ENCODE measurements around the gene EPS8L3. TPM values are rescaled to one million over a fixed set of nuclear protein-coding genes. Genes with fewer than 3 reads are reported as not detected.

EPS8L3 gene
- total and polyA plus RNA-seq, 2 of the 8 experiments (the other 6 are each of a cell fraction or from before 2014, with no cell fraction given), result not detected

DNA sequence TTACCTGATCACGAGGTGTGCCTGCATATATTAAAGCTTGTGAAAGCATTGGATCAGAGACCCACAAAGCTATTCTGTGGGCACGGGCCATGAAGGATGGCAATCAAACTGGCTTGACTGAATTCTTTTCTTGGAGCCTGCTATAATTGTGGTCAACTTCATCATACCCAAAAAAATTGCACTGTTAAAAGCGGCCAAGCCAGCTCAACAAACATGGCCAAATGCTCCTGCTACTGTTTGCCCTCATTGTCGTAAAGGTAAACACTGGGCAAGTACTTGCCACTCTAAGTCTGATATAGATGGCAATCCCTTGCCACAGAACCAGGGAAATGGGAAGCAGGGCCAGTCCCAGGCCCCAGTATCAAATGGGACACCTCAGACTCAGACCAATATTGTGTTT is 58.3 kb downstream of the EPS8L3 start (continued):
- TF ChIP-seq EGR1 (IDR thresholded peaks at IDR 0.05; ENCODE audit: borderline replicate concordance, low read depth, low read length) (no peak), MAX (IDR thresholded peaks at IDR 0.05) (no peak), KDM5A (IDR thresholded peaks at IDR 0.05; ENCODE audit: low read length) (no peak), SIN3A (conservative IDR thresholded peaks at IDR 0.05 in 1 of 2, IDR thresholded peaks at IDR 0.05 in 1 of 2; ENCODE audit: low read depth in 1 of 2, low read length in 2 of 2) (no peak), SAP30 (IDR thresholded peaks at IDR 0.05; ENCODE audit: insufficient read depth, insufficient replicate concordance, low read length) (no peak), CTBP2 (IDR thresholded peaks at IDR 0.05; ENCODE audit: borderline replicate concordance, insufficient read depth, insufficient read length, low read length) (no peak)
- TF ChIP-seq, protein P1, sequence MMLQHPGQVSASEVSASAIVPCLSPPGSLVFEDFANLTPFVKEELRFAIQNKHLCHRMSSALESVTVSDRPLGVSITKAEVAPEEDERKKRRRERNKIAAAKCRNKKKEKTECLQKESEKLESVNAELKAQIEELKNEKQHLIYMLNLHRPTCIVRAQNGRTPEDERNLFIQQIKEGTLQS (IDR thresholded peaks at IDR 0.05; ENCODE audit: insufficient read depth, low read depth, low read length), result no peak

Measured in H1 (cell line).